Stimulated activated naive B cell treated with anti-CD40 and anti-IgM and Interleukin-4, amounts not matched to agents 10 μg/mL and 1 μg/mL and 100 μg/mL, for 72 hours (primary cell): Measurements from ENCODE around the gene WDR90.
A peak's percentile ranks its signal among the peaks of the same experiment; 100 is the strongest.

Source experiments
- ATAC-seq, 2 donors: fragments of 150-1000 bp; cut with Tn5 transposase; replicated peaks; 2 replicates each; pipeline ENCODE4 v1.10.0; 2021; ENCODE audit warnings: moderate library complexity in 1 of 2
- DNase-seq: peaks from one replicate; pipeline ENCODE4 v3.0.0; 2021
- H3K27ac Mint-ChIP-seq: one replicate; pipeline ENCODE4 v1.8.0; 2022; ENCODE audit warnings: mild to moderate bottlenecking, mixed read lengths
- H3K27me3 Mint-ChIP-seq, 2 donors: one replicate each; pipeline ENCODE4 v1.8.0; 2022; ENCODE audit warnings: mixed read lengths in 2 of 2
- H3K36me3 Mint-ChIP-seq, 2 donors: one replicate each; pipeline ENCODE4 v1.8.0; 2022; ENCODE audit warnings: mixed read lengths in 2 of 2, mild to moderate bottlenecking in 1 of 2
- H3K4me1 Mint-ChIP-seq, 2 donors: one replicate each; pipeline ENCODE4 v1.8.0; 2022; ENCODE audit warnings: mixed read lengths in 2 of 2, mild to moderate bottlenecking in 1 of 2
- H3K4me3 Mint-ChIP-seq, 2 donors: one replicate each; pipeline ENCODE4 v1.8.0; 2022; ENCODE audit warnings: mild to moderate bottlenecking in 2 of 2, mixed read lengths in 2 of 2, moderate library complexity in 1 of 2
- H3K9me3 Mint-ChIP-seq, 2 donors: one replicate each; pipeline ENCODE4 v1.8.0; 2022; ENCODE audit warnings: mixed read lengths in 2 of 2, mild to moderate bottlenecking in 1 of 2

Gene WDR90

GRCh38 chr16:652454-653305, 3.5 kb downstream of the WDR90 start:
- Mint-ChIP-seq H3K9me3 (no peaks in the 10 kb centered on the region), H3K27me3 (no peaks in the 10 kb centered on the region), H3K27ac (no peak overlapping the region), H3K4me3 (no peak overlapping the region), H3K4me1 (peaks cover 9 to 18% of the 10 kb centered on the region in 2 donors), H3K36me3 (peaks cover 0 to 4% of the 10 kb centered on the region in 2 donors)
- DNase-seq (no peak), ATAC-seq (no peak)

- H3K36me3 Mint-ChIP-seq = peaks cover 7 to 8% of the 10 kb centered on the region in 2 donors
- H3K4me1 Mint-ChIP-seq = peaks cover 6 to 8% of the 10 kb centered on the region in 2 donors
- H3K4me3 Mint-ChIP-seq = no peak overlapping the region
- no peaks in the 10 kb centered on the region for H3K9me3 Mint-ChIP-seq
- no peak overlapping the region for H3K27ac Mint-ChIP-seq
- H3K27me3 Mint-ChIP-seq = no peaks in the 10 kb centered on the region
- no peak for ATAC-seq
- no peak for DNase-seq
Observed at GRCh38 chr16:654034-654433, 4.9 kb downstream of the WDR90 start.

GRCh38 chr16:657487-657886, 8.3 kb downstream of the WDR90 start:
- Mint-ChIP-seq H3K36me3 (peaks cover 13 to 23% of the 10 kb centered on the region in 2 donors), H3K27ac (no peak overlapping the region), H3K4me1 (peaks cover 4 to 15% of the 10 kb centered on the region in 2 donors), H3K4me3 (no peak overlapping the region), H3K27me3 (no peaks in the 10 kb centered on the region), H3K9me3 (no peaks in the 10 kb centered on the region)
- ATAC-seq (no peak), DNase-seq (no peak)

GRCh38 chr16:658679-659571, 9.8 kb downstream of the WDR90 start:
- Mint-ChIP-seq H3K4me1 (peaks cover 4 to 15% of the 10 kb centered on the region in 2 donors), H3K27me3 (no peaks in the 10 kb centered on the region), H3K36me3 (peaks cover 13 to 27% of the 10 kb centered on the region in 2 donors), H3K27ac (peak overlapping the region; percentile 37), H3K4me3 (no peak overlapping the region), H3K9me3 (no peaks in the 10 kb centered on the region)
- DNase-seq = no peak
- no peak for ATAC-seq

GRCh38 chr16:659618-660017, 10.5 kb downstream of the WDR90 start:
- H3K36me3 Mint-ChIP-seq = peaks cover 13 to 27% of the 10 kb centered on the region in 2 donors
- no peak overlapping the region for H3K4me3 Mint-ChIP-seq
- H3K27me3 Mint-ChIP-seq = no peaks in the 10 kb centered on the region
- no peak for DNase-seq
- H3K9me3 Mint-ChIP-seq = no peaks in the 10 kb centered on the region
- H3K27ac Mint-ChIP-seq = no peak overlapping the region
- no peak for ATAC-seq
- peaks cover 4 to 15% of the 10 kb centered on the region in 2 donors for H3K4me1 Mint-ChIP-seq

GRCh38 chr16:660132-660458, 10.9 kb downstream of the WDR90 start:
- ATAC-seq (peak in 1 of 2 donors; percentile 2), DNase-seq (no peak)
- H3K4me1 Mint-ChIP-seq = peaks cover 4 to 15% of the 10 kb centered on the region in 2 donors
- peaks cover 13 to 27% of the 10 kb centered on the region in 2 donors for H3K36me3 Mint-ChIP-seq
- H3K27me3 Mint-ChIP-seq = no peaks in the 10 kb centered on the region
- peak overlapping the region; percentile 42 for H3K27ac Mint-ChIP-seq
- no peaks in the 10 kb centered on the region for H3K9me3 Mint-ChIP-seq
- no peak overlapping the region for H3K4me3 Mint-ChIP-seq

- DNase-seq = peak; percentile 54
- Mint-ChIP-seq H3K4me1 (peaks cover 4 to 15% of the 10 kb centered on the region in 2 donors), H3K27ac (peak overlapping the region; percentile 42), H3K4me3 (peak overlapping the region; percentile 41 to 63), H3K36me3 (peaks cover 13 to 27% of the 10 kb centered on the region in 2 donors), H3K9me3 (no peaks in the 10 kb centered on the region), H3K27me3 (no peaks in the 10 kb centered on the region)
- ATAC-seq = peak; percentile 86 to 87
Observed at GRCh38 chr16:660459-661183, 11.5 kb downstream of the WDR90 start.

- Mint-ChIP-seq H3K4me3 (peak overlapping the region; percentile 41 to 63), H3K27ac (peak overlapping the region; percentile 9), H3K4me1 (peaks cover 4 to 15% of the 10 kb centered on the region in 2 donors), H3K27me3 (no peaks in the 10 kb centered on the region), H3K36me3 (peaks cover 13 to 27% of the 10 kb centered on the region in 2 donors), H3K9me3 (no peaks in the 10 kb centered on the region)
- no peak for DNase-seq
- peak in 1 of 2 donors; percentile 7 for ATAC-seq
Observed at GRCh38 chr16:661184-661821, 12.1 kb downstream of the WDR90 start.

GRCh38 chr16:662095-662494, 12.9 kb downstream of the WDR90 start:
- H3K4me3 Mint-ChIP-seq = no peak overlapping the region
- no peaks in the 10 kb centered on the region for H3K27me3 Mint-ChIP-seq
- no peak overlapping the region for H3K27ac Mint-ChIP-seq
- DNase-seq (no peak), ATAC-seq (no peak)
- peaks cover 13 to 27% of the 10 kb centered on the region in 2 donors for H3K36me3 Mint-ChIP-seq
- peaks cover 4 to 15% of the 10 kb centered on the region in 2 donors for H3K4me1 Mint-ChIP-seq
- H3K9me3 Mint-ChIP-seq = no peaks in the 10 kb centered on the region

- H3K27me3 Mint-ChIP-seq = no peaks in the 10 kb centered on the region
- no peak overlapping the region for H3K27ac Mint-ChIP-seq
- H3K9me3 Mint-ChIP-seq = no peaks in the 10 kb centered on the region
- H3K4me3 Mint-ChIP-seq = no peak overlapping the region
- H3K36me3 Mint-ChIP-seq = peaks cover 13 to 27% of the 10 kb centered on the region in 2 donors
- DNase-seq (no peak), ATAC-seq (no peak)
- peaks cover 5 to 17% of the 10 kb centered on the region in 2 donors for H3K4me1 Mint-ChIP-seq
Observed at GRCh38 chr16:662597-662996, 13.4 kb downstream of the WDR90 start.

GRCh38 chr16:666572-666971, 17.4 kb downstream of the WDR90 start:
- Mint-ChIP-seq H3K27ac (peak overlapping the region; percentile 42), H3K9me3 (no peaks in the 10 kb centered on the region), H3K27me3 (no peaks in the 10 kb centered on the region), H3K4me3 (peak overlapping the region in 1 of 2 donors; percentile 3), H3K4me1 (peaks cover 7 to 25% of the 10 kb centered on the region in 2 donors), H3K36me3 (peaks cover 12 to 21% of the 10 kb centered on the region in 2 donors)
- DNase-seq (no peak), ATAC-seq (no peak)

GRCh38 chr16:667113-667779, 18.1 kb downstream of the WDR90 start:
- H3K36me3 Mint-ChIP-seq = peaks cover 12 to 25% of the 10 kb centered on the region in 2 donors
- H3K27me3 Mint-ChIP-seq = no peaks in the 10 kb centered on the region
- peaks cover 7 to 22% of the 10 kb centered on the region in 2 donors for H3K4me1 Mint-ChIP-seq
- peak overlapping the region; percentile 90 for H3K27ac Mint-ChIP-seq
- DNase-seq = no peak
- H3K4me3 Mint-ChIP-seq = peak overlapping the region; percentile 86 to 87
- H3K9me3 Mint-ChIP-seq = no peaks in the 10 kb centered on the region
- no peak for ATAC-seq
